ENCODE results near the gene MBLAC1. TPM values are rescaled to one million over a fixed set of nuclear protein-coding genes. Genes with fewer than 3 reads are reported as not detected.

The MBLAC1 gene
- total and polyA plus RNA-seq, 8 donors, result 1.2 to 2.8 (median 1.7) TPM

DNA sequence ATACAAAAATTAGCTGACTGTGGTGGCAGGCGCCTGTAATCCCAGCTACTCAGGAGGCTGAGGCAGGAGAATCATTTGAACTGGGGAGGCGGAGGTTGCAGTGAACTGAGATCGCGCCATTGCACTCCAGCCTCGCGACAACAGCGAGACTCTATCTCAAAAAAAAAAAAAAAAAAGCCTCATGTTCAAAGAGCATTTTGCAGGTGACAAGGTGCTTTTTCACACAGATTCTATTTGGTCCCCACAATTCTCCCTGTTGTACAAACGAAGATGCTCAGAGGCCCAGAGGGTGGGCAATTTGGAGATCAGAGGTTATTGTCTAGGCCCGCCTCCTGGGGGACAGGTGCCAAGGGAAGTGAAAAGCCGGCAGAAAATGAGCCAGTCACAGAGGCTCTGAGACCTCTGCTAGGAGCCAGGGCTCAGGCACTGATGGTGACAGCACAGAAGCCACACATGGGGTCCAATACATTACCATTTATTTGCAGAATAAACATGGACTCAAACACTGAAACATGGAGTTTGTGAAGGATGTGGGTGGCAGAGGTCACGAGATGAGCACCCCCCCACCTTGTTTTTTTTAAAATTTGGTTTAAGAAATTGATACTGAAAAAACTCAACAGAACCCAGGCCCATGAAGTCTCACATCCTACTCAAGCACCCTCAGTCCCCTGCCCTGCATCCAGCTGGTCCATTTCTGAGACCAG is 42.5 kb downstream of the MBLAC1 start:
- Histone ChIP-seq H3K4me1 (peaks cover 0 to 43% of the 10 kb centered on the region in 2 donors), H3K9me3 (no peaks in the 10 kb centered on the region), H3K27ac (peak overlapping the region; percentile 38 to 66), H3K27me3 (peaks cover 10 to 75% of the 10 kb centered on the region in 2 donors), H3K4me3 (peak overlapping the region in 1 of 2 donors; percentile 48), H3K36me3 (no peaks in the 10 kb centered on the region)
- DNase-seq (no peak), ATAC-seq (no peak)
- intact Hi-C loops (cut with DNase I), result no loop called here
- TF ChIP-seq, protein P1, sequence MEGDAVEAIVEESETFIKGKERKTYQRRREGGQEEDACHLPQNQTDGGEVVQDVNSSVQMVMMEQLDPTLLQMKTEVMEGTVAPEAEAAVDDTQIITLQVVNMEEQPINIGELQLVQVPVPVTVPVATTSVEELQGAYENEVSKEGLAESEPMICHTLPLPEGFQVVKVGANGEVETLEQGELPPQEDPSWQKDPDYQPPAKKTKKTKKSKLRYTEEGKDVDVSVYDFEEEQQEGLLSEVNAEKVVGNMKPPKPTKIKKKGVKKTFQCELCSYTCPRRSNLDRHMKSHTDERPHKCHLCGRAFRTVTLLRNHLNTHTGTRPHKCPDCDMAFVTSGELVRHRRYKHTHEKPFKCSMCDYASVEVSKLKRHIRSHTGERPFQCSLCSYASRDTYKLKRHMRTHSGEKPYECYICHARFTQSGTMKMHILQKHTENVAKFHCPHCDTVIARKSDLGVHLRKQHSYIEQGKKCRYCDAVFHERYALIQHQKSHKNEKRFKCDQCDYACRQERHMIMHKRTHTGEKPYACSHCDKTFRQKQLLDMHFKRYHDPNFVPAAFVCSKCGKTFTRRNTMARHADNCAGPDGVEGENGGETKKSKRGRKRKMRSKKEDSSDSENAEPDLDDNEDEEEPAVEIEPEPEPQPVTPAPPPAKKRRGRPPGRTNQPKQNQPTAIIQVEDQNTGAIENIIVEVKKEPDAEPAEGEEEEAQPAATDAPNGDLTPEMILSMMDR (IDR thresholded peaks at IDR 0.05), result no peak

DNA sequence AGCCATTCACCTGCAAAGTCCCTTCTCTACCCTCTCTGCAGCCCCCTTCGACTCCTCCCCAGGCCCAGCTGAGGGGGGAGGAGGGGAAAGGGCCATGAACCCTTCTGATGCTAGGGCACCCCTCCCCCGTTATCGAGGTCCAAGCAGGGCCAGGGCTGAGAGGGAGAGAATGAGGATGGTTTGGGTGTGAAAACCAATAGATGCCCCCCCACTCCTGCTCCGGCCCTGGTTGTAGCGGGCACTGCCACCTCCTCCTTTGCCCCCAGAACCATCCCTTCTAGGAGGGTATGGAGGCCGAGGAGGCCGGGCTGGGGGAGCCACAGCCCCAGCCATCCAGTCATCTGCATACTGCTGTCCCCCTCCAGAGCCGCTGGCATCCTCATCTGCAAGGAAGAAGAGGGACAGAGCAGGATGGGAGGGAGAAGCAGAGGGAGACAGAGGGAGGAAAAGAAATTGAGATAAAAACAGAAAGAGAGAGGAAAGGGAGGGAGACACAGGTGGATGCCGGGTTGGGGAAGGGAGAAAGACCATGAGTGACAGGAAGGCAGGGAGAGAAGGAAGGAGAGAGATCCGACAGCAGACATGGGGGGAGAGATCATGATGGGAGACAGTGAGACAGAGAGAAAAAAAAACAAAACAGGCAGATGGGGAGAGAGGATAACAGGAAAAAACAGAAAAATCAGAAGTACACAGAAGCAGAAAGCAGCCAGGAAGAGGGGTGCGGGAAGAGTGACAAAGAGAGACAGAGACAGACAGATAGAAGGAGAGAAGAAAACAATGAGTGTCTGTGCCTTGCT is 43.5 kb downstream of the MBLAC1 start:
- ATAC-seq, result no peak
- Histone ChIP-seq H3K36me3 (no peaks in the 10 kb centered on the region), H3K4me3 (no peak overlapping the region), H3K4me1 (peaks cover 0 to 43% of the 10 kb centered on the region in 2 donors), H3K27me3 (peaks cover 10 to 75% of the 10 kb centered on the region in 2 donors), H3K9me3 (no peaks in the 10 kb centered on the region), H3K27ac (no peak overlapping the region)
- intact Hi-C loops (cut with DNase I), result no loop called here
- TF ChIP-seq, protein P1 (IDR thresholded peaks at IDR 0.05), result no peak
- no peak for DNase-seq

DNA sequence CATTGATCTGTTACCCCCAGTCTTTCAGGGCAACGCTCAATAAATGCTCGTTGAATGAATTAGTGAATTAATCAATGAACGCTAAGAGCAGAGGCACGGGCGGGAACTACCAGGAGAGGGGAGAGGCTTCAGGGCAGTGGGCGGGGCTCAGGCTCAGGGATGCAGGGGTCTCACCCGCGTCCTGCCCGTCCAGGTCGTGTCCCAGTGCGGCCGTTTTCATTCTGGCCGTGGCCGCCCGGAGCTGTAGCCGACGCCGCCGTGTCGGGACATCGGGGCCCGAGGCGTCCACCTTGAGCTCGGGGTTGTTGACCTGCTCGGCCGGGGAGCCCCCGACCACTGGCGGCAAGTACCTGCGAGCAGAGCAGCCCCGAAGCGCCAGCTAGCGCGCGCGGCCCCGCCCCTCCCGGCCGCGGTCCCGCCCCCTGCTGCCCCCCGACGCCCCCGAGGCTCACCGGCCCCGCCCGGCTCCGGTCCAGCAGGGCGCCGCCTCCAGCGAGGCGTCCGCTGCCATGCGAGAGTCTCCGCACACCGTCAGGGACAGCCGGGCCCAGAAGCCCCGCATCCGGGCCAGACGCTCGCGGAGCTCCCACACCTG is 44.4 kb downstream of the MBLAC1 start:
- peak in 1 of 4 donors; percentile 81 for DNase-seq

DNA sequence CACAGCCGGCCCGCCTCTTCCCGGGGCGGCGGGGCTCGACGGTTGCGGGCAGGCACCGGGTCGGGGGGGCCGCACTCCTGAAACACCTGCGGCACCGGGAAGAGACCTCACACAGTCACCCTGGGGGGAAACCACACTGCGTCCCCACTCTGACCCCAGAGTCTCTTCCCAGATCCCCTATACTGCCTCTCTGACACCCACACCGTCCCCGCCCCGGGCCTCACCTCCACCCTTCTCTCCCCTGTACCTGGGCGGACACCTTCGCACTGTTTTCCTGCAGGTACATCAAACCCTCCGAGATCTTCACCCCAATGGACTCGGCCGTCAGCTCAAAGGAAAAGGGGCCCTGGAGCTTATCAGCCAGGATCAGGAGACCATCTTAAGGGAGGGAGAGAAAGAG is 45.1 kb downstream of the MBLAC1 start:
- intact Hi-C loops (cut with DNase I), result no loop called here
- peak overlapping the region; percentile 9 to 30 for H3K4me3 ChIP-seq
- TF ChIP-seq, protein P1 (IDR thresholded peaks at IDR 0.05), result no peak
- H3K27ac ChIP-seq, result no peak overlapping the region
- no peaks in the 10 kb centered on the region for H3K9me3 ChIP-seq
- ATAC-seq (no peak), DNase-seq (no peak)
- H3K4me1 ChIP-seq, result peaks cover 0 to 43% of the 10 kb centered on the region in 2 donors
- no peaks in the 10 kb centered on the region for H3K36me3 ChIP-seq
- H3K27me3 ChIP-seq, result peaks cover 10 to 64% of the 10 kb centered on the region in 2 donors

More for the DNA sequence above, 44.4 kb downstream of the MBLAC1 start:
- peak; percentile 13 for ATAC-seq
- peaks cover 10 to 71% of the 10 kb centered on the region in 2 donors for H3K27me3 ChIP-seq
- intact Hi-C loops (cut with DNase I), result no loop called here
- TF ChIP-seq, protein P1 (IDR thresholded peaks at IDR 0.05), result no peak
- peaks cover 0 to 43% of the 10 kb centered on the region in 2 donors for H3K4me1 ChIP-seq
- no peak overlapping the region for H3K27ac ChIP-seq
- H3K4me3 ChIP-seq, result peak overlapping the region; percentile 9 to 30
- no peaks in the 10 kb centered on the region for H3K9me3 ChIP-seq
- H3K36me3 ChIP-seq, result no peaks in the 10 kb centered on the region

Data from left lung (tissue), 10 donors.